ENCODE measurements around the gene AADACL4. TPM values are rescaled to one million over a fixed set of nuclear protein-coding genes. Genes with fewer than 3 reads are reported as not detected.

AADACL4 gene
- total and polyA plus RNA-seq, 2 experiments from 2014 or later, result not detected

DNA sequence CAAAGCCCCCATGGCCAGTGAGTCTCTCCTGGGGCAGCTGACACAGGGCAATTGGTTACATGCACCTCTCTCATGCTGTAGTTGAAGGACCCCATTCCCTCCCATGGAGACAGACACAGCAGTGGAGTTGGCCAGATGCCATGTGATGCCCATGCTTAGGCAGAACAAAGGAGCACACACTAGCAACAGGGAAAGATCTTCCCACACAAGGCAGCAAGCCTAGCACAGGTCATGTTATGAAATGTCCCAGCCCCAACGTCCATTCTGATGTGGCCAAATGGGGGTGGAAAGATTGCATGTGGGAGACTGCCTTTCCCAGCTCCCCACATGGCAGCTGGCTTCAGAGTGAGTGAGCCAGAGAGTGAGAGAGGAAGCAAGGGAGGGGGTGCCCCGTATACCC is 34.5 kb downstream of the AADACL4 start:
- no peaks in the 10 kb centered on the region for H3K36me3 ChIP-seq
- no peak overlapping the region for H3K4me3 ChIP-seq
- peak in 1 of 2 donors; percentile 4 for DNase-seq (ENCODE audit: low read depth in 1 of 2, low spot score in 1 of 2)
- TF ChIP-seq, protein P1, sequence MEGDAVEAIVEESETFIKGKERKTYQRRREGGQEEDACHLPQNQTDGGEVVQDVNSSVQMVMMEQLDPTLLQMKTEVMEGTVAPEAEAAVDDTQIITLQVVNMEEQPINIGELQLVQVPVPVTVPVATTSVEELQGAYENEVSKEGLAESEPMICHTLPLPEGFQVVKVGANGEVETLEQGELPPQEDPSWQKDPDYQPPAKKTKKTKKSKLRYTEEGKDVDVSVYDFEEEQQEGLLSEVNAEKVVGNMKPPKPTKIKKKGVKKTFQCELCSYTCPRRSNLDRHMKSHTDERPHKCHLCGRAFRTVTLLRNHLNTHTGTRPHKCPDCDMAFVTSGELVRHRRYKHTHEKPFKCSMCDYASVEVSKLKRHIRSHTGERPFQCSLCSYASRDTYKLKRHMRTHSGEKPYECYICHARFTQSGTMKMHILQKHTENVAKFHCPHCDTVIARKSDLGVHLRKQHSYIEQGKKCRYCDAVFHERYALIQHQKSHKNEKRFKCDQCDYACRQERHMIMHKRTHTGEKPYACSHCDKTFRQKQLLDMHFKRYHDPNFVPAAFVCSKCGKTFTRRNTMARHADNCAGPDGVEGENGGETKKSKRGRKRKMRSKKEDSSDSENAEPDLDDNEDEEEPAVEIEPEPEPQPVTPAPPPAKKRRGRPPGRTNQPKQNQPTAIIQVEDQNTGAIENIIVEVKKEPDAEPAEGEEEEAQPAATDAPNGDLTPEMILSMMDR (IDR thresholded peaks at IDR 0.05; ENCODE audit: low read depth, low read length), result no peak
- H3K27me3 ChIP-seq, result no peaks in the 10 kb centered on the region
- no peak overlapping the region for H3K27ac ChIP-seq
- H3K4me1 ChIP-seq (ENCODE audit: low read depth), result no peaks in the 10 kb centered on the region
- no peaks in the 10 kb centered on the region for H3K9me3 ChIP-seq (ENCODE audit: low read depth)

DNA sequence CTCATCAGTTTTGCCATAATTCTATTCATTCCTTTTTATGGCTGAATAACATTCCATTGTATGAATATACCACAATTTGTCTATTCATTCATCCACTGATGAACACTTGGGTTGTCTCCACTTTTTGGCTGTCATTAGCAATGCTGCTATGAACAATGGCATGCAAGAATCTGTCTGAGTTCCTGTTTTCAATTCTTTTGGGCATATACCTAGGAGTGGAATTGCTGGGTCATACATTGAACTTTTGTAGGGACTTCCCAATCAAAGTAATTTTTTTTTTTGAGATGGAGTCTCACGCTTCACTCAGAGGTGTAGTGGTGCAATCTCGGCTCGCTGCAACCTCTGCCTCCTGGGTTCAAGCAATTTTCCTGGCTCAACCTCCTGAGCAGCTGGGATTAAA is 34.9 kb downstream of the AADACL4 start:
- Histone ChIP-seq H3K4me3 (no peak overlapping the region), H3K36me3 (no peaks in the 10 kb centered on the region), H3K4me1 (ENCODE audit: low read depth) (no peaks in the 10 kb centered on the region), H3K9me3 (ENCODE audit: low read depth) (no peaks in the 10 kb centered on the region), H3K27ac (no peak overlapping the region), H3K27me3 (no peaks in the 10 kb centered on the region)
- TF ChIP-seq, protein P1 (IDR thresholded peaks at IDR 0.05; ENCODE audit: low read depth, low read length), result no peak
- DNase-seq (ENCODE audit: low read depth in 1 of 2, low spot score in 1 of 2), result no peak

DNA sequence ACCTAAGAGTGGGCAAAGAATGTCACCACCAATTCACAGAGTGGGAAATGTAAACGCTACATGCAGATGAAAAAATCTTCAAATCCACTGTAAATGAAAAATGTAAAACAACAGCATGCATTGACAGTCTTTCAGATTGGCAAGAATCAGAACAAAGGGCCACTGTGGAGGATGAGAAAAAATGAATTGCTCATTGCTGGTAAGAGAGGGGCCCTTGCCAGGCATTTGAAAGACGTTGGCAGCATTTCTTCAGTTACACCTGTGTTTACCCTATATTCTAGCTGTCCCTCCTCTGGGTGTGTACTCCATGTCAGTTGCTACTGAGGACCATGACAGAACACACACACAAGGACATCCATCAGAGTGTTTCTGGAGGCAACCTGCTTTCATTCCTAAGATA is 46.3 kb downstream of the AADACL4 start:
- no peaks in the 10 kb centered on the region for H3K27me3 ChIP-seq
- TF ChIP-seq, protein P1 (IDR thresholded peaks at IDR 0.05; ENCODE audit: low read depth, low read length), result no peak
- no peak for DNase-seq (ENCODE audit: low read depth in 1 of 2, low spot score in 1 of 2)
- no peak overlapping the region for H3K4me3 ChIP-seq
- no peak overlapping the region for H3K27ac ChIP-seq
- no peaks in the 10 kb centered on the region for H3K36me3 ChIP-seq
- no peaks in the 10 kb centered on the region for H3K9me3 ChIP-seq (ENCODE audit: low read depth)
- H3K4me1 ChIP-seq (ENCODE audit: low read depth), result no peaks in the 10 kb centered on the region

DNA sequence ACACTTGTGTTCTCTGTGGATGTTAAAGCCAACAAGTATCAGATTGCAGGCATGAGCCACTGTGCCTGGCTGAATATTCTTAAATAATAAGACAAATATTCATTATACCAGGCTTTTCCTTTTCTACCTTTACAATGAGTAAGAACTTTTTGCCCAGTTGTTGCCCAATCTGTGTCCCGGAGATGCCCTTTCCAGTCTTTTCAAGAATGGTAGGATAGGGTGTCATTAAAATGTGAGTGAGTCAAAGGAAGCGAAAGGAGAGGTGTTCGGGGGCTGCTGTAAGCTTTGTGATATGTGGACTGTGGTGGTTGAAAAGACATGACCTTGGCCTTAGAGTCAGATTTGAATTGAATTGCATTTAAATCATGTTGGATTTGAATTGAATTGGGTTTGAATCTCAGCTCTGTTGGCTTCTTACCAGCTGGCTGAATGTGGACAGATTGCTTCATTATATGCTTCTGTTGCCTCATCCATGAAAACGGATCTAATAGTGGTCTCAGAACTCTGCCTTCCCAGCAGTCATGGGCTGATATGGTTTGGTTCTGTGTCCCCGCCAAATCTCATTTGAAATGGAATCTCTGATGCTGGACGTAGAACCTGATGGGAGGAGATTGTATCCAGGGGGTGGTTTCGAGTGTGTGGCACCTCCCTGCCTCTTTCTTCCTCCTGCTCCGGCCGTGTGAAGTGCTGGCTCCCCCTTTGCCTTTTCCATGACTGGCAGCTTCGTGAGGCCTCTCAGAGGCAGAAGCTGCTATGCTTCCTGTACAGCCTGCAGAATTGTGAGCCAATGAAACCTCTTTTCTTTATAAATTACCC is 49.3 kb downstream of the AADACL4 start:
- Histone ChIP-seq H3K27me3 (no peaks in the 10 kb centered on the region), H3K36me3 (no peaks in the 10 kb centered on the region), H3K4me3 (no peak overlapping the region), H3K27ac (no peak overlapping the region), H3K4me1 (ENCODE audit: low read depth) (no peaks in the 10 kb centered on the region), H3K9me3 (ENCODE audit: low read depth) (no peaks in the 10 kb centered on the region)
- peak in 1 of 2 donors; percentile 80 for DNase-seq (ENCODE audit: low read depth in 1 of 2, low spot score in 1 of 2)
- TF ChIP-seq, protein P1 (IDR thresholded peaks at IDR 0.05; ENCODE audit: low read depth, low read length), result no peak

DNA sequence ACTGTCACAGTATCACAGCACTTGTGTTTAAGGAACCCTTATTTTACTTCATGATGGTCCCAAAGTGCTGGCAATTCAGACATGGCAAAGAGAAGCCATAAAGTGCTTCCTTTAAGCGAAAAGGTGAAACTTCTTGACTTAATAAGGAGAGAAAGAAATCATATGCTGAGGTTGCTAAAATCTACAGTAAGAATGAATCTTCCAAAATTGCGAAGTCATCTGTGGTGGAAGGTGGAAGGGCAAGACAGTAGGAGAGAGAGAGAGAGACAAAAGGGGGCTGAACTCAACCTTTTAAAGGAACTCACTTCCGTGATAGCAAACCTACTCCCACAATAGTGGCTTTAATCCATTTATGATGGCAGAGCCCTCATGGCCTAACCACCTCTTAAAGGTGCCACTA is 52.8 kb downstream of the AADACL4 start:
- no peaks in the 10 kb centered on the region for H3K4me1 ChIP-seq (ENCODE audit: low read depth)
- H3K9me3 ChIP-seq (ENCODE audit: low read depth), result no peaks in the 10 kb centered on the region
- no peak overlapping the region for H3K4me3 ChIP-seq
- no peaks in the 10 kb centered on the region for H3K36me3 ChIP-seq
- H3K27ac ChIP-seq, result no peak overlapping the region
- TF ChIP-seq, protein P1 (IDR thresholded peaks at IDR 0.05; ENCODE audit: low read depth, low read length), result no peak
- DNase-seq (ENCODE audit: low read depth in 1 of 2, low spot score in 1 of 2), result no peak
- H3K27me3 ChIP-seq, result no peaks in the 10 kb centered on the region

Data from cardiac muscle cell (in vitro differentiated cells and primary cell).